ENCODE data around the gene KDM3B.
"Not testable (repeated sequence)": the region's sequence is repeated elsewhere in the genome, so short reads cannot be mapped to it uniquely, and the experiment has no call there.

The KDM3B gene

DNA sequence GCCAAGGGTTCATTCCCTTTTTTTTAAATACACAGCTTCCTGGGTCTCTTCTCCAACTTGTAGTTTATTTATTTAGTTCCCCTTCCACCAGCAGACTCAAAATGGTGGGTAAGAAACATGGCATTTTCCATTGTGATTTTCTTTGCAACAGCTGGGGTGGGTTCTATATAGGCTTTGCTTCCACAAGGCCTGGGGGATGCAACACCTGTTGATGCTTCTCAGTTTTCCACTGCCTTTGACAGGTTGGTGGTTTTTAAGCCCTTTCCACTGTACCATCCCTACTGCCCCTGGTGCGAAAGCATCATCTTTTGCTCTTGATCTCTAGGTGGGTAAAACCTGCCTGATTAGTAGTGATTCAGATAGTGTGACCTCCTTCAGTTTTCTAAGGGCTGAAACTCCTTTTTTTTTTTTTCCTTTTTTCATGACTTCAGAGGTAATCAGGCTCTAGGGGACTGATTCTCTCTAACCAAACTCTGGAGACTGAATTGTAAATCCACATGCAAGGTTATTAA is 8.5 kb downstream of the KDM3B start:
- Mint-ChIP-seq H3K36me3 (peaks cover 16% of the 10 kb centered on the region), H3K4me1 (peaks cover 27% of the 10 kb centered on the region)
- ATAC-seq: no peak

GRCh38 chr5:138364576-138364975 is 12.1 kb downstream of the KDM3B start:
- Mint-ChIP-seq H3K36me3 (peaks cover 7% of the 10 kb centered on the region), H3K4me1 (peaks cover 53% of the 10 kb centered on the region)
- ATAC-seq: no peak

More for the DNA sequence above, 8.5 kb downstream of the KDM3B start:
- Mint-ChIP-seq H3K27ac (peak overlapping the region; percentile 48), H3K4me3 (no peak overlapping the region), H3K9me3 (no peaks in the 10 kb centered on the region)
- peak in 1 of 2 donors; percentile 12 for DNase-seq (ENCODE audit: low spot score in 2 of 2)

GRCh38 chr5:138366632-138367382 is 14.3 kb downstream of the KDM3B start:
- H3K36me3 Mint-ChIP-seq: peaks cover 7% of the 10 kb centered on the region
- no peak overlapping the region for H3K27ac Mint-ChIP-seq
- peak in 1 of 2 donors; percentile 26 for DNase-seq (ENCODE audit: low spot score in 2 of 2)
- no peak for ATAC-seq
- no peaks in the 10 kb centered on the region for H3K9me3 Mint-ChIP-seq
- H3K4me3 Mint-ChIP-seq: no peak overlapping the region
- H3K4me1 Mint-ChIP-seq: peaks cover 43% of the 10 kb centered on the region

More at GRCh38 chr5:138364576-138364975, 12.1 kb downstream of the KDM3B start:
- Mint-ChIP-seq H3K27ac (no peak overlapping the region), H3K9me3 (no peaks in the 10 kb centered on the region), H3K4me3 (no peak overlapping the region)
- no peak for DNase-seq (ENCODE audit: low spot score in 2 of 2)

GRCh38 chr5:138369261-138369660 is 16.8 kb downstream of the KDM3B start:
- Mint-ChIP-seq H3K27ac (no peak overlapping the region), H3K4me3 (no peak overlapping the region), H3K36me3 (peaks cover 29% of the 10 kb centered on the region), H3K4me1 (peaks cover 44% of the 10 kb centered on the region), H3K9me3 (no peaks in the 10 kb centered on the region)
- ATAC-seq: no peak
- DNase-seq (ENCODE audit: low spot score in 2 of 2): peak in 1 of 2 donors; percentile 18

GRCh38 chr5:138369706-138370105 is 17.2 kb downstream of the KDM3B start:
- Mint-ChIP-seq H3K9me3 (no peaks in the 10 kb centered on the region), H3K36me3 (peaks cover 33% of the 10 kb centered on the region), H3K4me1 (peaks cover 41% of the 10 kb centered on the region), H3K27ac (no peak overlapping the region), H3K4me3 (no peak overlapping the region)
- ATAC-seq: no peak
- no peak for DNase-seq (ENCODE audit: low spot score in 2 of 2)

- no peak overlapping the region for H3K4me3 Mint-ChIP-seq
- H3K36me3 Mint-ChIP-seq: peaks cover 42% of the 10 kb centered on the region
- DNase-seq (ENCODE audit: low spot score in 2 of 2) (peak in 1 of 2 donors; percentile 23), ATAC-seq (no peak)
- peaks cover 41% of the 10 kb centered on the region for H3K4me1 Mint-ChIP-seq
- no peak overlapping the region for H3K27ac Mint-ChIP-seq
- no peaks in the 10 kb centered on the region for H3K9me3 Mint-ChIP-seq
Observed at GRCh38 chr5:138370537-138370936, 18.1 kb downstream of the KDM3B start.

DNA sequence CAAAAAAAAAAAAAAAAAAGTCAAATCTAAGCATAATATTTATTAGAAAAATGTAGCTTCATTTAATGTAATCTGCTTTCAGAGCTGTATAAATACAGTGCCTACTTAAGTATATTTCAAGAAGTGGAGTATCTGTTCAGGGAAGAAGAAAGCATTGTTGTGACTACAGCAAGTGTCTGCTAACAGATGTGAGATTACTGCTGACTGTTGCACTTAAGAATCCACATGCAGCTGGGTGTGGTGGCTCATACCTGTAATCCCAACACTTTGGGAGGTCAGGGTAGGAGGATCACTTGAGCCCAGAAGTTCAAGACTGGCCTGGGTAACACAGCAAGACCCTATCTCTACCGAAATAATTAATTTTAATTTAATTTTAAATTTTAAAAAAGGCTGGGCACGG is 19.0 kb downstream of the KDM3B start:
- Mint-ChIP-seq H3K36me3 (peaks cover 45% of the 10 kb centered on the region), H3K4me1 (peaks cover 35% of the 10 kb centered on the region), H3K4me3 (no peak overlapping the region), H3K27ac (no peak overlapping the region), H3K9me3 (no peaks in the 10 kb centered on the region)
- DNase-seq (ENCODE audit: low spot score in 2 of 2) (no peak), ATAC-seq (no peak)

- Mint-ChIP-seq H3K27ac (no peak overlapping the region), H3K36me3 (peaks cover 52% of the 10 kb centered on the region), H3K9me3 (no peaks in the 10 kb centered on the region), H3K4me1 (peaks cover 29% of the 10 kb centered on the region), H3K4me3 (no peak overlapping the region)
- peak; percentile 82 for ATAC-seq
- no peak for DNase-seq (ENCODE audit: low spot score in 2 of 2)
Observed at GRCh38 chr5:138372225-138372624, 19.7 kb downstream of the KDM3B start.

- peaks cover 56% of the 10 kb centered on the region for H3K36me3 Mint-ChIP-seq
- no peak overlapping the region for H3K4me3 Mint-ChIP-seq
- H3K9me3 Mint-ChIP-seq: no peaks in the 10 kb centered on the region
- ATAC-seq (no peak), DNase-seq (ENCODE audit: low spot score in 2 of 2) (no peak)
- peaks cover 29% of the 10 kb centered on the region for H3K4me1 Mint-ChIP-seq
- H3K27ac Mint-ChIP-seq: no peak overlapping the region
Observed at GRCh38 chr5:138372653-138373052, 20.2 kb downstream of the KDM3B start.

- no peak overlapping the region for H3K27ac Mint-ChIP-seq
- no peak for ATAC-seq
Observed at GRCh38 chr5:138382347-138382746, 29.9 kb downstream of the KDM3B start.

DNA sequence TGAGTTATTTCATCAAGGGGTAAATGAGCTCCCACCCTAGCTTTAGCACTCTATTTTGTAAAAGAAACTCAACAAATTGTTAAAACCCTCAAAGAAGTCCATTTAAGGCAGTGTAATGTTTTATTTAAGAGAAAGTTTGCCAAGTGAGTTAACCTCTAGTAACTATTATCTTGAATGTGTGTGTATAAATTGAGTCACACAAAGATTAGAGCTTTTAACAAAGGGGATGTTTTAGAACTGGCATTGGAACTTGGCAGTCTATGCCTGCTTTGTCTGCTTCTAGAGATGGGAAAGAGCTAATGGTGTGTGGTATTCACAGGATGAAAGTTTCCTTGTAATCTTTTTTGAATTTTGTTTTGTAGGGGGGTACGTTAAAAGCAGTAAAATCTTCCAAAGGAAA is 33.2 kb downstream of the KDM3B start:
- no peak for ATAC-seq
- H3K36me3 Mint-ChIP-seq: peaks cover 88% of the 10 kb centered on the region
- H3K27ac Mint-ChIP-seq: peak overlapping the region; percentile 57
- DNase-seq (ENCODE audit: low spot score in 2 of 2): no peak
- H3K9me3 Mint-ChIP-seq: no peaks in the 10 kb centered on the region
- H3K4me1 Mint-ChIP-seq: peaks cover 7% of the 10 kb centered on the region
- H3K4me3 Mint-ChIP-seq: no peak overlapping the region

More at GRCh38 chr5:138382347-138382746, 29.9 kb downstream of the KDM3B start:
- Mint-ChIP-seq H3K9me3 (no peaks in the 10 kb centered on the region), H3K4me3 (no peak overlapping the region), H3K4me1 (peaks cover 7% of the 10 kb centered on the region), H3K36me3 (peaks cover 97% of the 10 kb centered on the region)
- no peak for DNase-seq (ENCODE audit: low spot score in 2 of 2)

- H3K36me3 Mint-ChIP-seq: peaks cover 88% of the 10 kb centered on the region
- peak overlapping the region; percentile 57 for H3K27ac Mint-ChIP-seq
Observed at GRCh38 chr5:138386290-138386689, 33.8 kb downstream of the KDM3B start.

DNA sequence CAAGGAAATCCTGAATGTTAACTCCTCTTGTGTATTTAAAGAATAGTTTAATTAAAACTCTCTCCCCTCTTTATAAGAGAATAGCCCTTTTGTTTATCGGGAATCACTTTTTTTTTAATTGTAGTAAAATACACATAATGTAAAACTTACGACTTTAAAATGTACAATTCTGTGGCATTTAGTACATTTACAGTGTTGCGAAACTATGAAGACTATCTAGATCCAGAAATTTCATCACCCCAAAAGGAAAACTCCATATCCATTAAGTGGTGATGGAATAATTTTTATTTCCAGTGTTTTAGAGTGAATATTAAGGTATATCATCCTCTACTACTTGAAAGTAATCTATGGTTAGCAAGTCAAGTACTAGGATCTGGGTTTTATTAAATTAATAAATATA is 36.8 kb downstream of the KDM3B start:
- peaks cover 7% of the 10 kb centered on the region for H3K4me1 Mint-ChIP-seq
- H3K4me3 Mint-ChIP-seq: no peak overlapping the region
- ATAC-seq (no peak), DNase-seq (ENCODE audit: low spot score in 2 of 2) (no peak)
- H3K27ac Mint-ChIP-seq: peak overlapping the region; percentile 50
- H3K9me3 Mint-ChIP-seq: no peaks in the 10 kb centered on the region
- H3K36me3 Mint-ChIP-seq: peaks cover 82% of the 10 kb centered on the region

More at GRCh38 chr5:138386290-138386689, 33.8 kb downstream of the KDM3B start:
- H3K4me1 Mint-ChIP-seq: peaks cover 7% of the 10 kb centered on the region
- no peak overlapping the region for H3K4me3 Mint-ChIP-seq
- no peak for ATAC-seq
- peak in 1 of 2 donors; percentile 42 for DNase-seq (ENCODE audit: low spot score in 2 of 2)
- H3K9me3 Mint-ChIP-seq: no peaks in the 10 kb centered on the region

DNA sequence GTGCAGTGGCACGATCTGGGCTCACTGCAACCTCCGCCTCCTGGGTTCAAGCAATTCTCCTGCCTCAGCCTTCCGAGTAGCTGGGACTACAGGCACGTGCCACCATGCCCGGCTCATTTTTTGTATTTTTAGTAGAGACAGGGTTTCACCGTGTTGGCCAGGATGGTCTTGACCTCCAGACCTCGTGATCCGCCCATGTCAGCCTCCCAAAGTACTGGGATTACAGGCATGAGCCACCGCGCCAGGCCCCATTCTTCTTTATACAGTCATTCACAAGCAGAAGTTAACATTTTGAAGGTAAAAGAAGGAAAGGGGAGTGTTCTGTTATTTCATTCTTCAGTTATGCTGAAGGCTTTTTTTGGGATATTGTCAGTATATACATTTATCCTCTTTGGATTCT is 37.4 kb downstream of the KDM3B start:
- not testable (repeated sequence) for H3K9me3 Mint-ChIP-seq; DNase-seq (ENCODE audit: low spot score in 2 of 2); H3K4me1 Mint-ChIP-seq; ATAC-seq; H3K4me3 Mint-ChIP-seq
- Mint-ChIP-seq H3K27ac (peak overlapping the region; percentile 50), H3K36me3 (peaks cover 82% of the 10 kb centered on the region)

GRCh38 chr5:138391859-138392386 is 39.4 kb downstream of the KDM3B start:
- no peaks in the 10 kb centered on the region for H3K4me1 Mint-ChIP-seq
- no peaks in the 10 kb centered on the region for H3K9me3 Mint-ChIP-seq
- peaks cover 82% of the 10 kb centered on the region for H3K36me3 Mint-ChIP-seq
- no peak for ATAC-seq
- no peak overlapping the region for H3K27ac Mint-ChIP-seq
- no peak overlapping the region for H3K4me3 Mint-ChIP-seq
- DNase-seq (ENCODE audit: low spot score in 2 of 2): no peak

DNA sequence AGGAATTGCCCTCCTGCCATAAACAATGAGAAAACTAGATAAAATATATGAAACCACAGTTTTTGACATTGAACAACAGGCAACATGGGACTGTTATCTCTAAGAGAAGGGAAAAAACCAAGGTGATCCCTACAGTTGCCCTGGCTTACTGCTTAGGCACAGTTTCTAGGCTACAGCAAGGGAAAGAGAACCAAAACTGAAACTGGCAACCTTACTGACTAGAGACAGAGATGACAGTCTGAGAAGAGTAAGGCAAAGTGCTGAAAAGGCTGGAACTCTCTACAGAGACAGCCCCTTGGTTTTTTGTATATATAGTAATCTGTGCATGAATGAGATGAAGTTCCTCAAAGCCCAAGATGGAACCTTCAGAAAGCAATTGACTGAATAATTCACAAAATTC is 50.2 kb downstream of the KDM3B start:
- H3K27ac Mint-ChIP-seq: peak overlapping the region; percentile 29
- peak; percentile 69 for ATAC-seq
- H3K4me3 Mint-ChIP-seq: no peak overlapping the region
- DNase-seq (ENCODE audit: low spot score in 2 of 2): no peak
- peaks cover 6% of the 10 kb centered on the region for H3K4me1 Mint-ChIP-seq
- peaks cover 100% of the 10 kb centered on the region for H3K36me3 Mint-ChIP-seq
- no peaks in the 10 kb centered on the region for H3K9me3 Mint-ChIP-seq
